Measurements from ENCODE around the gene EXOC8. TPM values are rescaled to one million over a fixed set of nuclear protein-coding genes. Genes with fewer than 3 reads are reported as not detected.

Gene EXOC8
- total and polyA plus RNA-seq, 2 of the 8 experiments (the other 6 are each of a cell fraction or from before 2014, with no cell fraction given) = 2.0 to 9.8 TPM

GRCh38 chr1:231348442-231348841, 10.8 kb upstream of the EXOC8 start:
- H2BK20ac ChIP-seq (ENCODE audit: low read length) = no peak overlapping the region
- no peaks in the 10 kb centered on the region for H3K23me2 ChIP-seq (ENCODE audit: low read depth, low read length)
- no peak overlapping the region for H3K56ac ChIP-seq (replicated peaks; ENCODE audit: insufficient read length, low read depth, low read length)
- H2BK120ac ChIP-seq (replicated peaks; ENCODE audit: low read depth, low read length) = no peak overlapping the region
- H3K18ac ChIP-seq (ENCODE audit: extremely low read depth, low read length) = no peak overlapping the region
- ChIA-PET CTCF (ENCODE audit: partially characterized antibody) (interaction anchor here (1.4 kb wide), 1 partner anchor 9 kb away, joined by 5 read pairs; no protein-coding TSS in a partner anchor), POLR2A (ENCODE audit: partially characterized antibody) (no interaction called here)
- H3K27ac ChIP-seq (ENCODE audit: low read depth, low read length) = no peak overlapping the region
- no peak overlapping the region for H4K8ac ChIP-seq (ENCODE audit: extremely low read depth, insufficient read depth, low read length)
- H3K79me1 ChIP-seq (ENCODE audit: low read depth, low read length) = 0 out of 2 replicates have a peak, but pooled peaks cover 2% of the 10 kb centered on the region
- no peak overlapping the region for H2BK5ac ChIP-seq (ENCODE audit: low read depth, low read length)
- H2AFZ ChIP-seq (ENCODE audit: low read length) = no peak overlapping the region
- H2AK5ac ChIP-seq (ENCODE audit: low read depth, low read length) = no peak overlapping the region
- 95% methylated on average over 4 of the region's 4 CpGs; no CpG with 5 or more reads in 1 of the 2 experiments for WGBS, 2 experiments (ENCODE audit: extremely low coverage in 1 of 2, insufficient coverage in 1 of 2, insufficient read length in 1 of 2, insufficient replicate concordance in 2 of 2, low coverage in 1 of 2, low lambda C conversion rate in 2 of 2, missing lambda C conversion rate in 1 of 2)
- H3K14ac ChIP-seq (ENCODE audit: insufficient read length) = no peak overlapping the region
- H4K20me1 ChIP-seq (replicated peaks in 1 of 2; ENCODE audit: control insufficient read depth in 1 of 2, insufficient read depth in 2 of 2, low read length in 2 of 2) = peaks cover 0 to 2% of the 10 kb centered on the region in 2 experiments
- peaks cover 0 to under 1% of the 10 kb centered on the region in 2 experiments; a peak in 1 of 4 replicates for H3K79me2 ChIP-seq (ENCODE audit: control insufficient read depth in 1 of 2, insufficient read depth in 2 of 2, low read length in 2 of 2)
- no peak overlapping the region for H3K4me2 ChIP-seq (ENCODE audit: insufficient read depth in 1 of 2, low read depth in 2 of 2, low read length in 2 of 2)
- no peak overlapping the region for H2BK15ac ChIP-seq (ENCODE audit: low read length)
- H2BK12ac ChIP-seq (ENCODE audit: low read depth, low read length) = no peak overlapping the region
- H3K9ac ChIP-seq (replicated peaks in 1 of 4; ENCODE audit: extremely low read depth in 1 of 4, low read depth in 3 of 4, low read length in 3 of 4) = no peak overlapping the region
- FAIRE-seq = no peak
- H4K5ac ChIP-seq (ENCODE audit: insufficient read length, low read depth, low read length) = no peak overlapping the region
- H3K4ac ChIP-seq (replicated peaks; ENCODE audit: insufficient read length, low read depth, low read length) = no peak overlapping the region
- H3K4me1 ChIP-seq (replicated peaks in 1 of 4; ENCODE audit: control insufficient read depth in 3 of 4, insufficient read depth in 4 of 4, low read length in 3 of 4) = no peaks in the 10 kb centered on the region
- peaks cover 4 to 41% (median 16%) of the 10 kb centered on the region in 4 experiments; a peak in 7 of 8 replicates for H3K36me3 ChIP-seq (ENCODE audit: control insufficient read depth in 2 of 4, insufficient read depth in 4 of 4, low read length in 3 of 4)
- no peaks in the 10 kb centered on the region for H3K27me3 ChIP-seq (replicated peaks in 1 of 4; ENCODE audit: control insufficient read depth in 3 of 4, extremely low read depth in 1 of 4, insufficient read depth in 3 of 4, low read length in 3 of 4)
- no peaks in the 10 kb centered on the region for H3K9me3 ChIP-seq (ENCODE audit: insufficient read depth in 2 of 2, low read depth in 1 of 2, low read length in 1 of 2)
- no peak for DNase-seq (ENCODE audit: low read depth in 1 of 2, low spot score in 2 of 2)
- no peak overlapping the region for H3K23ac ChIP-seq (ENCODE audit: insufficient read length)
- H3K4me3 ChIP-seq (ENCODE audit: extremely low read depth in 1 of 4, insufficient read depth in 2 of 4, low read depth in 3 of 4, low read length in 4 of 4) = no peak overlapping the region
- H4K91ac ChIP-seq (replicated peaks; ENCODE audit: insufficient read length, low read length) = no peak overlapping the region
- TF ChIP-seq SIN3A (conservative IDR thresholded peaks at IDR 0.05 in 1 of 2, IDR thresholded peaks at IDR 0.05 in 1 of 2; ENCODE audit: low read depth in 1 of 2, low read length in 2 of 2) = no peak
- TF ChIP-seq USF2 (IDR thresholded peaks at IDR 0.05; ENCODE audit: low read length) = no peak
- no peak for TF ChIP-seq ZNF274 (IDR thresholded peaks at IDR 0.05; ENCODE audit: borderline replicate concordance, extremely low read depth, low read length)
- TF ChIP-seq SRF (IDR thresholded peaks at IDR 0.05; ENCODE audit: low read depth, low read length) = no peak
- TF ChIP-seq ATF2 (IDR thresholded peaks at IDR 0.05; ENCODE audit: low read length) = no peak
- TF ChIP-seq NRF1 (IDR thresholded peaks at IDR 0.05; ENCODE audit: low read depth, low read length) = no peak
- no peak for TF ChIP-seq HDAC6 (IDR thresholded peaks at IDR 0.05; ENCODE audit: low read depth, low read length)
- no peak for TF ChIP-seq EP300 (IDR thresholded peaks at IDR 0.05; ENCODE audit: borderline replicate concordance in 1 of 2, low read depth in 2 of 2, low read length in 2 of 2)
- no peak for TF ChIP-seq SAP30 (IDR thresholded peaks at IDR 0.05; ENCODE audit: insufficient read depth, insufficient replicate concordance, low read length)
- no peak for TF ChIP-seq SP1 (IDR thresholded peaks at IDR 0.05; ENCODE audit: low read depth, low read length)
- TF ChIP-seq JUND (IDR thresholded peaks at IDR 0.05; ENCODE audit: low read length) = no peak
